Stimulated activated CD4-positive, alpha-beta T cell treated with anti-CD3 and anti-CD28 coated beads, Interleukin-2, amount 100 ng/mL, for 24 hours (primary cell): Measurements from ENCODE around the gene TMCC1.
"Not testable (repeated sequence)": the region's sequence is repeated elsewhere in the genome, so short reads cannot be mapped to it uniquely, and the experiment has no call there.

Experiments used
- DNase-seq, 2 donors: peaks; one replicate each; pipeline ENCODE4 v3.0.0-alpha.2; 2020

The TMCC1 gene

DNA sequence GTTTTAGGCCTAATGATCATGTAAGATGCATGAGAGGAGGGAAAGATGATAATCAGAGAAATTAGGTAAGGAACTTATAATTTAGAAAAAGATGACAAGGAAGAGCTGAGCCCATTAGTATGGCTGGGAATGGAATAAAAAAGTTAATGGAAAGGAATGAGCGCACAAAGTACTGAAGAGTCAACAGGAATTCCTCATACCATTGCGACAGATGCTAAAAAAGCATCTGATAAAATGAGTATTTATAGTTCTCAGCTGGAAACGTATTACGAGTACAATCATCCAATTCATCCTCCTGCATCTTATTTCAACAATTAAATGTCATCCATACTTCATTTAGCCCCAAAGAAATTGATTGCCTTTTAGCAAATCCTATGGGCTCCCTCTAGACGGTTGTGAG lies 58.9 kb downstream of the TMCC1 start:
- DNase-seq, result no peak

DNA sequence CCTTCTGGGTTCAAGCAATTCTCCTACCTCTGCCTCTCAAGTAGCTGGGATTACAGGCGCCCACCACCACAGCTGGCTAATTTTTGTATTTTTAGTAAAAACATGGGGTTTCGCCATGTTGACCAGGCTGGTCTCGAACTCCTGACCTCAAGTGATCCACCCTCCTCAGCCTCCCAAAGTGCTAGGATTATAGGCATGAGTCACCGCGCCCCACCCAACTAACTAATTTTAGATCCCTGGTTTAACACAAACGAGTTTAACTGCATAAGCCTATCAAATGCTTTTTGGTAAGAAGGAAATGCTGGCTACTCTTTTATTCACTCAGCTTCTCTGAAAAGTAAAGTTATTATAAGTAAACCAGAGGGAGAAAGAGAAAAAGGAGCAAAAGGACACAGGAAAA lies 61.6 kb downstream of the TMCC1 start:
- DNase-seq, result not testable (repeated sequence)

DNA sequence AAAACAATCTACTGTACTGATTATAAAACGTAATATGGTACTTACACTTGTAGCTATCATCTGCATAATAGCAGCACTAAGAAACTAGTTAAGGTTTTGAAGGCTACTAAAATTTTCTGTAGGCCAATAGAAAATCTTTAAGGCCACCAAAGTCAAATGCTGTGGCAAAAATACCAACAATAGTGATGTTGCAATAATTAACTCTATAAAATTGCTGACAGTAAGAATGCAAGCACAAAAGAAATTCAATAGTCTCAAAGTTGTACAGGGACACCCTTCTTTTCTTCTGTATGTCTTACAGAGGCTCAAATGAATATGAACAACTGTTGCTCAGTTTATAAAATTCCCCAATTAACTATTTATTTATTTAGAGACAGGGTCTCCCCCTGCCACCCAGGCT lies 62.0 kb downstream of the TMCC1 start:
- no peak for DNase-seq

DNA sequence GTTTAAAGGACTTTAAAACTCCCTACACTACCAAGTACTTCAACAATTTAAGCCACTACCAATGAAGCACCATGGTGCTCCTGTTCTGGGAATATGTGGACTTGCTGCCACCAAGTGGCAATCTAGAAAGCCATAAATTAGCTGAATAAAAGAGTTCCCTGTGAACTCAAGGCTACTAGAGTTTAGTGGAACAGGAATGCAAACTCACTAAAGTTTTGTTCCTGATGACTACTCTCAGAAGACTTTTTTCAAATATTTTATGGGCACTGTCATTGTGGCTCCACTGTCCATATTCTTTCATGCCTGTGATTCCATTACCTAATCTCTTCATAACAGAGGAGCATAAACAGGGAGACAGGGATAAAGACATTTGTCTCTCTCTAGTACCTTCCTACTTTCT lies 63.9 kb downstream of the TMCC1 start:
- peak in 1 of 2 donors; percentile 4 for DNase-seq

DNA sequence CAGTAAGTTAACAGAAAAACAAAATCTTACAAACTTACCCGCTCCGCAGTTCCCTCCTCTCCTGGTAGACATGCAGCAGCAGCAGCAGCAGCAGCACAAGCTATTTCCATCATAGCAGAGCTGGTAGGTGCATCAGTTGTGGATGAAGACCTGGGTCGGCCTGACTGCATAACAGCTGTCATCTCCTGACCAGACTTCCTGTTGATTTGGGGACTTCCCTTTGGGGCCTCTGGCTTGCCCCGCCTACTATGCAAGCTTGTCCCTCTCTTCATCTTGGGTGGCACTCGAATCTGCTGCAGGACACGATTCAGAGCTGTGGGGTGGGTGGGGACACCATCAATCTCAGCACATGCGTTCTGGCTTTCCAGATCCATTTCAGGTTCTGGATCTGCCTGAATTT lies 65.7 kb downstream of the TMCC1 start:
- peak; percentile 17 to 22 for DNase-seq

DNA sequence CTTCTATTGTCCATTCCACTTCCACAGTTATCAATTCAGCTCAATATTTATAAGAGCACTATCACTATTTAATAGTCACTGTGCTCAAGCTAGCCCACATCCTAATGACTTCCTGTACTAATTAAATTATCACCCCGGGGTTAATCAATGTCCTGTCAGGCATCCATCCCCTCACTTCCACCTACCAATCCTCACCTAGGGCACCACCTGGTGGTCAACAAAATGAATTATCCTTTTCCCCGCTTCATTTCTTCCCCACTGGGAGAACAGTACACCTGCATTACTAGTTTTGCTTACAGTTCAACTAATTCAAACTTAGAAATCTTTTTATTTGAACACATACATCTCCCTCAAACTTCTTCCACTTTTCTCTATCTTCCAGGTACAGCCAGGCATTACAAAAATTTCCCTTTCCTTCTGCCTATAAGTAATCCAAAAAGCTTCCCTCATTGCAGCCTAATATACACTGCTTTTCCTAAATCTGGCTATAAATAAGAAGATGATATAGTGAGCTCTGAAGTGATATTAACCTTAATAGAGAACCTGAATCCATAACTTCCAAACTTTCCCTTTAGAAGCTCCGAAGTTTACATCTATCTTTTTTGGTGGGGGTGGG lies 68.5 kb downstream of the TMCC1 start:
- peak; percentile 34 to 61 for DNase-seq

DNA sequence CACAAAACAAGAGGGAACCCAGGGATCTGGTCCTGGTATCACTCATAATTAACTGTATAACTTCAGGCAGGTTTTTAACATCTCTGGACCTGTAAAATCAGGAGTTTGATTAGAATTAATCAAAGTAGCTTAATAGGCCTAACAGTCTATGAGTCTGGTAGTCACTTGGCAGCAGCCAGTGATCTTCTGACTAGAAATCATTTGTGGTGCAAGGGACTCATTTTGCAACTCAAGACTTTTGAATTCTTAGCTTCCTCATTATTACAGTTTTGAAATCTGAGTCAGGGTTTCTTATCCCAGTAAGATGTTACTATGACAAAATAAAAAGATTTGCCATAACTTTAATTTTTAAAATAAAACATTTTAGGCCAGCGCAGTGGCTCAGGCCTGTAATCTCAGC lies 70.8 kb downstream of the TMCC1 start:
- DNase-seq, result no peak

DNA sequence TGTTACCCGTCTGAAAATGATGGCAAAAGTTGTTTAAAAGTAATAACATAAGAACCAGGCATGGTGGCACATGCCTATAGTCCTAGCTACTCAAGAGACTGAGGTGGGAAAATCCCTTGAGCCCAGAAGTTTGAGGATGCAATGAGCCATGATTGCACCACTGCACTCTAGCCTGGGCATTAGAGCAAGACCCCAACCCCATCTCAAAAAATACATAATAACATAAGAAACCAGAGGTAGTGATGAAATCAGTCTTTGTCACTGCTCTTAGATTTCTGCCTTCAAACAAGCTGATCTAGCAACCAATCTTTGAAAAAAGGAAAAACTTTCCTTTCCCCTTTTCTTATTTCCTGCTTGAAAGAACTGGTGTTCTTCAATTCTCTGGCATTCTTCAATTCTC lies 71.3 kb downstream of the TMCC1 start:
- DNase-seq, result no peak

DNA sequence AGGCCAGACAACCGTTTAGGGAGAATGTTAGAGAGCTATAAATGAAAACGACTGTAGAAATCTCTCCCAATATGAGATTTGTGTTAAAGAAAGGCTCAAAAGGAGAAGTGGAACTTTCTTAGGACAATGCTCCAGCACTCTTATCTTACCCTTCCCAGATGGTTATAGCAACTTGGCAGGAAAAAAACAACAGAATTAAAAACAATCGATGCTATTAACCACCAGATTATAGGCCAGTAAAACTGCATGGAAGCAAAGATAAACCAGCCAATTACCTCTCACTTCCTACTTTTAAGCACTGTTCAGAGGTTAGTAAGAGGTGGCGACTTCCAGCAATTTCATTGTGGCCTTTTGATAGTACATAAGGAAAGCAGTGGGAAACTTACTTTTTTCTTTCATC lies 72.9 kb downstream of the TMCC1 start:
- DNase-seq, result no peak

DNA sequence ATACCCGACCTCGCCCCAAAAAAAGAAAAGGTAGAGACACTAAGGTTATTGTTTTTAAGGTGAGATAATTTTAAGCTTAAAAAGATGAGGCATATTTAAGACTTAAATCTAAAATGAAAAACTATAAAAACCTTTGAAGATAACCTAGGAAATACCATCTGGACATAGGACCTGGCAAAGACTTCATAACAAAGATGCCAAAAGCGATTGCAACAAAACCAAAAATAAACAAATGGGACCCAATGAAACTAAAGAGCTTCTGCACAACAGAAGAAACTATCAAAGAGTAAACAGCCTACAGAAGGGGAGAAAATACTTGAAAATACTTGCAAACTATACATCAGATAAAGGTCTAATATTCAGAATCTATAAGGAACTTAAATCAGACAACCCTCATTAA lies 80.9 kb downstream of the TMCC1 start:
- no peak for DNase-seq

DNA sequence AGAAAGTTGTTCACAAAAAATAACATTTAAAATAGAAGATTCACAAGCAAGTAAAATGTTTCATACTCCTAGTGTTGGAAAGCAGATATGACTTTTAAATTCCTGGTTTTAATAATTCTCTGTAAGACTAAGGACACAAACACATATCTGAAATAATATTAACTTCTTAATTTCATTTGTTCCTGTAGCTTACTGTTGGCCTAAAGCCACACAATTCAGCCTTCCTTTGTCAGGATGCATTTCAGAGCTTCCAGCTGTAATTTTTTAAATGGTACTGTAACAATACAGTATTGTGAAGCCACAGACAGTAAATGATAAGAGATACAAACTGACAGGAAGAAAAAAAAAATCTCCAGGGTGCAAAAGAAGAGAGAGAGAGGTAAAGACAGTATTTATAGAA lies 84.2 kb downstream of the TMCC1 start:
- no peak for DNase-seq

DNA sequence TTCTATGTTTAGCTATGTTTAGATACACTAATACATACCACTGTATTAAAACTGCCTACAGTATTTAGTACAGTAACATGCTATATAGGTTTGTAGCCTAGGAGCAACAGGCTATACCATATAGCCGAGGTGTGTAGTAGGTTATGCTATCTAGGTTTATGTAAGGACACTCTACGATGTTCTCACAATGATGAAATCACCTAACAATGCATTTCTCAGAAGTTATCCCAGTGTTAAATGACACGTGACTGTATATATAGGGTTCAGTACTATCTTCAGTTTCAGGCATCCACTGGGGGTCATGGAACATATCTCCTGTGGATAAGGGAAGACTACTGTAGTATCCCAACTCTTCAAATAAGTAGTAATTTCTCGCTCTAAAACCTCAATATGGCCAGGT lies 97.4 kb downstream of the TMCC1 start:
- DNase-seq, result no peak

DNA sequence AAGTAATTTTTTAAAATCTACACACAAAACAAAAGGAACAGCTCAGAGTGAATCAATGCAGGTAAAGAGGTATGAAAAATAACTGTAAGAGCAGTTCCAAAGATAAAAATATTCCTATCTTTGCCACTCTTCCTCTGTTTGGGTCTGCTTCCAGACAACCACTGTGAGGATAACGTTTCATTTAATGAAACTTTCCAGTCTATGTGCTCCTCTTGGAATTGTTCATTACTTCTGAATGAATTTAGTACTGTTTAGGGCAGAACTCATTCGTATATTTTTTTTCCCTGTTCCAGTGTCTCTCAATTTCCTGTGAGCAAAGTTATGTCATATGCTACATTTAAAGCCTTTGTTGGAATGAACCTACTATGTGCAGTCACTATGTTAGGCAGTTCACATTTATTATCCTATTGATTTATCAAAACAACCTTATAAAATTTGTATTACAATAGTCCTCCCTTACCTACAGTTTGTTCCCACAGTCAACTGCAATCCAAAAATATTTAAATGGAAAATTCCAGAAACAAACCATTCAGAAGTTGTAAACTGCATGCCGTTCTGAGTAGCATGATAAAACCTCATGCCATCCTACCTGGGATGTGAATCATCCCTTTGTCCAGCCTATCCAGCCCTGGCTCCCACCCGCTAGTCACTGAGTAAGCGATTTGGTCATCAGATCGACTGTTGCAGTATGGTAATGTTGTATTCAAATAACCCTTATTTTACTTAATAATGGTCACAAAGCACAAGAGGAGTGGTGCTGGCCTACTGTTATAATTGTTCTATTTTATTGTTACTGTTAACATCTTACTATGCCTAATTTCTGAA lies 98.1 kb downstream of the TMCC1 start:
- no peak for DNase-seq

DNA sequence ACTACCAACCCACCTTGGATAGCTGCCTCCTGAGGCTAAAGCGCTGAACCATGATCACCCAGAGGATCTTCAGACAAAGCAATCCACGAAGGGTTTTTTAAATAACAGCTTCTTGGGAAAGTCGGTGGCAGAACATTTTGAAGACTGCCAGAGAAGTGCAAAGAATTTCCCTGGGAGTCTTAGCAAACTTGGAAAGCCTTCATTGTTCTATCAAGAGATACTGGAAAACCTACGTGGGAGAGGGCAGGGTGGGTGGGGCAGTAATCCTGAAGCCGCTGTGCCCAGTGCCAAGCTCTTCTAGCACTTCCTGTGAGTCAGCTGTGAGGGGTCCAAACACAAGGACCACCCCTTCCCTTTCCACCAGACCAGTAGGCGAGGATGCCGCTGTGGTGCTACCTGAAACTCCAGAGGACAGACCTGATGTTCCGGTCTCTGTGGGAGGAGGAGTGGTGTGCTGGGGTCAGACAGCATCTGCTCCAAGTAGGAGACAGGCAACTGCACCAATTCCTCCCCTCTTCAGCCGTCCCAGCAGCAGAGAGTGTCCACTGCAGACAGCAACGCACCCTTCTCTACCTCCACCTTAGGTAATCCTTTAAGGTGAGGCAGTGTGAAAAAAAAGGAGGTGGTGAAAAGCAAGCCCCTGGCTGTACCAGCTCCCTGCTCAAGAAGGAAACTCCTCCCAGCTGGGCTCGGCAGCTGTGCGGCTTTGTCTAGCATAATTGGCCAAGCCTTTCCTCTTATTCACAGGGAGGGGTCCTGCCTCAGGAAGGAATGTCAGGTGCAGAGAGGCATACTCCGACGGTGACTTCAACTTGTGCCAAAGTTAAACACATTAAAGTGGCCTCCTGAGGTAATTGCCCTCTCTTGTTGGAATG lies 99.0 kb downstream of the TMCC1 start:
- DNase-seq, result peak in 1 of 2 donors; percentile 3

DNA sequence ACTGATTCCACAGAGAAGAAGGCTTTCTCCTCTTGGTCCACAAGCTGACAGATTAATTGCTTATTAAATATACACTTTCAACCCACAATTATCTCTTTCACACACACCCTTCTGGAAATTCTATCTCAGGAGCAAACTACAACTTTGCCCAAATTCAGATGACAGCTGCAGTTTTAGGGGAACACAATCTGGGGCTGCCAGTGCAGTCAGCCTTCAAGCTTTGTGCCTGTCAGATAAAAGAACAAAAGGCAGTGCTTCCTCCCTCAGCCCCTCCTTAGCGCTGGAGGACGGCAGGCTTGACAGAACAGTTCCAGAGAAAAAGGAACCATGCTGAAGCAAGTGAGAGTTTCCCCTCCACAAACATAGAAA lies 99.6 kb downstream of the TMCC1 start:
- no peak for DNase-seq

DNA sequence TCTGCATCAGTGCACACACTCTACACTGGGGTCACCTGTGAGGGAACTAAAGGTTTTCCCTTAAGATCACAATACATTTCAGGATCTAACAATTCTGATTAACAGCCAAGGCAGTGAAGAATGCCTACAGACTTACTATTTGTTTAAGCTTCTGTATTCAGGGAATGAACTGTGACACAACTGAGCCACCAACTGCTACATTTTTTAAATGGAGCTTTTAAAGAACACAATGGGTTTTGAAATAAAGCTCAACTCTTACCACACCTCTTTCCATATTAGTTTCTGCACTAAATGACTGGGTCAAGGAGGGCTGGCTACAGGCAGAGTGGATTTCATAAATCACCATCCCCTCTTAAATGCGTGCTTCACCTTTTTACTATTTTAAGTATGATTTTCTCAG lies 100.2 kb downstream of the TMCC1 start:
- DNase-seq, result no peak

DNA sequence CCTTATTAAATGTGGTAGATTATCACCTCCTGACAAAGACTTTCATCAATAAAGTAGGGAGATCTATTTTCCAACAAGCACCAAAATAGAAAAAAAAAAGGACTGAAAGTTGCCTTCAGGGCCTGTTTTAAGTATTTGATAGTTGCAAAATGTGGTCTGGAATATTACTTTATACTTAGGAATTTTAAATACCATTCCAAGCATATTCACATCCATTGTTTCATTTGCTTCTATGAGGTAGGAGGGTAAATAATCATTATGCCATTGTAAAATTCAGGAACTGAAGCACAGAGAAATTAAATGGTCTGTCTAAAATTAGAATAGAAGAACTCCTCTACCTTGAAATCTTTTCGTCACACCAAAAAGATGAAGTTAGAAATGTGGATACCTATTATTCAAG lies 110.0 kb downstream of the TMCC1 start:
- no peak for DNase-seq

DNA sequence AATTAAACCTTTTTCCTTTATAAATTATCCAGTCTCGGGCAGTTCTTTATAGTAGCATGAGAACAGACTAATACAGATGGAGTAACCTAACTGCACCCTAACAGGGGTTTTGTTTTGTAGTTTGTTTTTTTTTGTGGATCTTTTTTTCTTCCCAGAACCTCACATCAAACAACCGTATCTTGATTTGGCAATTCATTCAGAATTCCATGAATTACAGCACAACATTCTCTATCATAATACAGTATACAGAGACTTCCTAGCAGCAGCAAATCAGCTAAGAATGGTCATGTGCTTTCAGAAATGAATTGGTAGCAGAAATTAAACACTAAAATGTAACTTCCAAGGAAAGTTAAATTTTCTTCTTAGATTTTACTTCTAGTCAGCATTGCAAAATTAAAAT lies 114.6 kb downstream of the TMCC1 start:
- DNase-seq, result no peak

DNA sequence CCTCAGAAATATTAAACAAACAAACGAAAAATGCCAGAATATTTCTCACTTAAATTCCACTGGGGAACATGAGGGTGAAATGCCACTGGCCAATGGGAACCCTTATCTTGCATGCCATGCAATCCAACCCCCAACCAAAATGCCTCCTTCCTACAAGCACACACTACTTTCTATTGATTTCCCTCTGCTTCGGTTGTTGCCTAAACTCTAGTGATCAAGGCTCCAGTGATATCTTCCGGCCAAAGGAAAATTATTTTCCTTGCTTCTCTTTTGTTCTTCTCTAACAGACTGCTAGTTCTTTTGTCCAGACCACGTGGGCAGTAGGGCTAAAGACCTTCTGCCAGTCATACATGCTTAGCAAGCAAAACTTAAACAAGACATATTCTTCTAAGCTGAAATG lies 115.7 kb downstream of the TMCC1 start:
- no peak for DNase-seq

DNA sequence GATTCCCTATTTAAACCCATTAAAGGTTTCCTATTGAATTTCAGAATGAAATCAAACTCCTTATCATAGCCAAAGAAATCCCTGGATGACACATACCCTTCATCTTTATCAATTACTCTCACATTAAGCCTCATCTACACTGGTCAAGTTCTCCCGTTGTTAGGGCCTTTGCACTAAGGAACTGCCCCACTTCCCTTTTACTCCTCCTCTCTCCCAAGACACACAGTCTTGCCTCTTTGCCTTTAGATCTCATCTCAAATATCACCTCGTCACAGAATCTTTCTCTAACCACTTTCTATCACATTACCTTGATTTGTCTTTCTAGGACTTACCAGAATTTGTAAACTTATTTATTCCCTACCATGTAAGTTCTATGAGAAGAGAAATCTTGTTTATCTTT lies 117.6 kb downstream of the TMCC1 start:
- no peak for DNase-seq

DNA sequence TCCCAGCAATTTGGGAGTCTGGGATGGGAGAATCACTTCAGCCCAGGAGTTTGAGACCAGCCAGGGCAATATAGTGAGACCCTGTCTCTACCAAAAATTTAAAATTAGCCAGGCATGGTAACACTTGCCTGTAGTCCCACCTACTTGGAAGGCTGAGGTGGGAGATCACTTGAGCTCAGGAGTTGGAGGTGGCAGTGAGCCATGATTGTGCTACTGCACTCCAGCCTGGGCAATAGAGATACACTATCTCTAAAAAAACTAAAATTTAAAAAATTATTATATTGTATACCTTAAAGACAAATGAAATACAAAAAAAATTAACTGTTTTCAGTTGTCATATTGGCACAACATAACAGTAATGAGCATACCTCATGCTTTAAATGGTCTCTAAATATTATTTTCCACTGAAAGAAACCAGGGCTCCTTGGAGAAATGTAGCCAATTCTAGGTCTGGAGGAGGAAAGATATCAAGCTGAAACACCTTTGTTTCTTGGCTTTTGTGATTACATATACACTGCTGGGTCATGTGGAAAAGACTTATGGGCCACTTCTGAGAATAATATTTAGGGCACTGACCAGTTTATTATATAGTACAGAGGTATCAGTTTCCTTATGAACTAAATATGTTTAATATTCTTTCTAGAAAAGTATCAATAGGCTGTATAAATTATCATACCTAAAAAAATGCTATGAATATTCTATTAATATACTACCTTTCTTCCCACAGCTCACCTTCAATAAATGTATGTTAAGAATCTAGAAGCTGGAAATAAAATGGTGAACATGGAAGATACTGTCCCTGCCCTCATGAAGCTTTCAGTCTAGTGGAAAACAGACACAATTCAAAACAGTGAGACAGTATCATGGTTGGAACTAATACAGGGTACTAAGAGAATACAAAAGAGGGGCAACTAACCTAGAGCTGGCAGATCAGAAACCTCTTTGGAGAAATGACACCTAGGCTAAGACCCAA lies 119.5 kb downstream of the TMCC1 start:
- DNase-seq, result no peak

DNA sequence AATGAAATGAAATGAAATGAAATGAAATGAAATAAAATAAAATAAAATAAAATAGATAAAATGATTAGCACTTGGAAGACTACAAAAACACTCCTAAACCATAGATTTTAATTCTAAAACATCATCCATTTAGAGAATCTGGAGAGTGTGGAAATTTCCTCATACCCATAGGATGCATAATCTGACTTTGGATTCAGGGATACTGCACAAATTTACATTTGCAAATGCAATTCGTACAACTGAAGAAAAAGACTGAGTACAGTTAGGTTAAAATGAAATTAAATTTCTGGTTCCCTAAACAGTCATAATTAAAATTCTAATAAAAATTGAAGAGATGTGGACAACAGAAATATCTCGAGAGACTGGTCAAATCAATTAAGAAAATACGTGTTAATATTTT lies 122.9 kb downstream of the TMCC1 start:
- DNase-seq, result no peak

DNA sequence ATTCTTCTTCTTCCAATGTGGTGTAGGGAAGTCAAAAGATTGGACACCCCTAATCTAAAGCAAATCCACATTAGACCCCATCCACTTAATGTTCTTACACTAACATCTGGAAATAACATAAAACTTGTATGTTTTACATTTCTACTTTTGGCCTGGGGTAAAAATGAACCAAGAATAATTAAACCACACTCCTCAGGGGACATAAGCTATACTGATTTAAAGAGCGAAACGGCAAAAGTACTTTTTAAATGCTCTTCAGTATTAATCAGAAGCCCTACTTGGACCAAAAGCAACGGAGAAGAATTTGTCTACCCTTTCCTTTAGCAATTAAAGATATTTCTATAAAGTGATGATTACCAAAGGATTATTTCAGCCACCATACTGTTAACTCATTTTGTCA lies 123.9 kb downstream of the TMCC1 start:
- no peak for DNase-seq
